NCI-H460 (cell line): ENCODE measurements around the gene LHPP. TPM values are rescaled to one million over a fixed set of nuclear protein-coding genes. Genes with fewer than 3 reads are reported as not detected.
"Not testable (repeated sequence)": the region's sequence is repeated elsewhere in the genome, so short reads cannot be mapped to it uniquely, and the experiment has no call there.

Source experiments
- DNase-seq: peaks from one replicate; pipeline ENCODE4 v3.0.0-alpha.2; 2016; ENCODE audit warnings: low read depth; ENCODE audit errors: extremely low read depth
- total RNA-seq: library from RNA; depleted of rRNA; stranded (reverse); fragments of >200 nt; shearing (Covaris generic); gene quantifications from 2 replicates; pipeline ENCODE4 v1.2.3, GENCODE V29; 2014

Gene LHPP
- total RNA-seq, 1 experiment from 2014 or later = 1.6 TPM

DNA sequence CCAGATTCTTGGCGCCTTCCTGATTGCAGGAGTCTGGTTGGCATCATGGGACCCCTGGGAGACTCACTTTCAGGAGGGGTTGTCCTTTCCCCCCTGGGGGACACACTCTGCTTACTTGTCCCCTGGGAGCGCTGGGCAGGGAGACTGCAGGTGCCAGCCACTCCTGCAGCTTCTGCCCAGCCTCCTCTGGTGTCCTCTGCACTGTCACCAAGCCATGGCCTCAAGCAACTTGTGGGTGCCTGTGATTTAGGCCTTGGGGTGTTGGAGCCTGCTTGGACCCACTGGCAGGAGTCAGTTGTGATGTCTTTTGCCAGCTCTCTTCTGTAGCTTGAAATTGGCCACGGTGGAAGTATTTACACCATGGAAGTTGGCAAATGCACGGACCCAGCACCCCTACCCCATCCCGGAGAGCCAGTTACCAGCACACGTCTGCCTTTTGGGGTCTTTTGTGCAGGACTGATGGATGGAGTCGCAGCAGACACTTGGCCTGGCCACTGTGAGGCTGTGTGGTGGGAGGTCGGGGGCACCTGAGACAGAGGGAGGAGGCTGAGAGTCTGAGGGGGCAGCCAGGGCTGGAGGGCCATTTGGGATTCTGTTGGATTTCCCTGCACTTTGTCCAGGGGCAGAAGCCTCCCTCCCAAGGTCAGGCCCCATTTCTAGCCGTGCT lies 104.7 kb downstream of the LHPP start:
- no peak for DNase-seq

DNA sequence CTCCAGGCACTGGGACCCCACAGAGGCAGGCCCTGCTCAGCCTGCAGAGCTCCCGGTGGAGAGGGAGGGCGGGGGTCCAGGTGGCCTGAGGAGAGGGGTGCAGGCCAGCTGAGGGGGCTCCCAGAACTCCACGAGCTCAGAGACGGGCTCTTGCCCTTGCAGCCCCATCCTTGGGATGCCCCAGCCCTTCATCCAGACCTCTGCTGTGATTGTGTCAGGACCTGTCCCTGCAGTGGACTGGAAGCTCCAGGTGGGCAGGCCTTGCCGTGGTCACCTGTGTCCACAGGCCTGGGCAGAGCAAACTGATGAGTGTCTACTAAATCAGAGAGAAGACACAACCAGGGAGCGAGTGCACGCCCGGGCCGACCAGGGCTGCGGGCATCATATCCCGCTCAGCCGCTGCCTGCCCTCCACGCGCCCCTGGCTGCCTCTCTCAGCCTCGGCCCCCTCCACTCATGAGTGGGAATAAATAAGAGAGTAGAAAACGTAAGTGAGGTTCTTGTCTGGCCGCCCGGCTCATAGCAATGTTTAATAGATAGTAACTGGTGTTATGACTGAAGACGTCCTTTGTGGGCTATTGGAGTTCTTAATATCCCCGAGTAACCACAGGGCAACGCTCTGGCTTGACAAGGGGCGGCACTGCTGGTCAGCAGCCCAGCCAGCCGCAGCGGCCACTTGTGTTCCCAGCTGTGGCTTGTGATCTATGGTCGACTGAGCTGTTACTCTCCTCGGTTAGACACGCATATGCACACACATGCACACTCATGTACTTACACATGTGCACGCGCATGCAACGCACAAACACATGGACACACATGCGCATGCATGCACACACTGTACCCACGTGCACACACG lies 105.6 kb downstream of the LHPP start:
- no peak for DNase-seq

DNA sequence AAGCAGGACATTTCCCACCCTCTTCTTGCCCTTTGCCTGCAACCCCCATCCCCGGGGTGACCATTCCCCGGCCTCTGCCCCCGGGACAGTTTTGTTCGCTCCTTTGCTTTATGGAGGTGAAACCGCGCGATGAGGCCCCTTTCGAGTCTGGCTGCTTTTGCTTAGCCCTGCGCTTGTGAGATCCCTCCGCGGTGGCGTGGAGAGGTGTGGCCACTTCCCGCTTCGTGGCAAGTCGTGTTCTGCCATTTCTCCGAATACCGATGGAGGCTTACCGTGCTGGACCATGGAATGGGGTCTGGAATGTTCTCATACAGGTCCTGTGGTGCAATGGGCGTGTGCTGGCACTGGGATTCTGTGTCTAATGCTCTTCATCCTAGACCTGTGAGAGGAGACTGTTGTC lies 106.7 kb downstream of the LHPP start:
- no peak for DNase-seq

DNA sequence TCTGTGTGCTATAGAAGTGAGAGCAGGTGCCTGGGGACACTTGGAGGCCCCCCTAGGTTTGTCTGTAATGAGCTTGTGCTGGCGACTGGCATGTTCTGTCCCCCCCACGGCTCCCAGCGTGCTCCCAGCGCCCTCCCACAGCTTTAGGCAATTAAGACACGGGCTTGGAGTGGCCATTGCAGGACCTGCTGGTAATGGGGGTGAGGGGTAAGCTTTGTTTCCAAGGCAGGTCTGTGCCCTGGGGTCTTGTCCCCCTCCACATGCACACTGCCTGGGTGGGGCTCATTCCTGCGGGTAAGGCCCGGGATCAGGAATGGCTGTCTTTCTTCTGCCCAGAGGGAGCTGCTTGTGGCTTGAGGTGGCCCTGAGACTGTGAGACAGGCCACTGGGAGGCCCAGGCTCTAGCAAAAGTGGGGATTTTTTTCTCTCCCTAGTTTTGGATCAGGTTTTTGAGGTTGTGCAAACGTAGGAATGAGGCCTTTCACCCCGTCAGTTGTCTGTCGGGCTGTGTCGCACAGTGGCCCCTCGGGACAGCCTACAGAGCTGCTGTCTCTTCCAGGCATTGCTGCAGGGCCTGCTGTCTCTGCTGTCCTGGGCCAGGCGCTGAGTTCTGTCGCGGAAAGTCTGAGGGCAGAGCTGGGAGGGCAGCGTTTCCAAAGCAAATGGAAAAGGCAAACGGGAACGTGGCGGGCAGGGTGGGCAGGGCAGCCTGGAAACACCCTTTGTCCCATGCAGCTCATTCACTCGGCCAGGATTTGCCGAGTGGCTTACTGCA lies 107.4 kb downstream of the LHPP start:
- DNase-seq = no peak

DNA sequence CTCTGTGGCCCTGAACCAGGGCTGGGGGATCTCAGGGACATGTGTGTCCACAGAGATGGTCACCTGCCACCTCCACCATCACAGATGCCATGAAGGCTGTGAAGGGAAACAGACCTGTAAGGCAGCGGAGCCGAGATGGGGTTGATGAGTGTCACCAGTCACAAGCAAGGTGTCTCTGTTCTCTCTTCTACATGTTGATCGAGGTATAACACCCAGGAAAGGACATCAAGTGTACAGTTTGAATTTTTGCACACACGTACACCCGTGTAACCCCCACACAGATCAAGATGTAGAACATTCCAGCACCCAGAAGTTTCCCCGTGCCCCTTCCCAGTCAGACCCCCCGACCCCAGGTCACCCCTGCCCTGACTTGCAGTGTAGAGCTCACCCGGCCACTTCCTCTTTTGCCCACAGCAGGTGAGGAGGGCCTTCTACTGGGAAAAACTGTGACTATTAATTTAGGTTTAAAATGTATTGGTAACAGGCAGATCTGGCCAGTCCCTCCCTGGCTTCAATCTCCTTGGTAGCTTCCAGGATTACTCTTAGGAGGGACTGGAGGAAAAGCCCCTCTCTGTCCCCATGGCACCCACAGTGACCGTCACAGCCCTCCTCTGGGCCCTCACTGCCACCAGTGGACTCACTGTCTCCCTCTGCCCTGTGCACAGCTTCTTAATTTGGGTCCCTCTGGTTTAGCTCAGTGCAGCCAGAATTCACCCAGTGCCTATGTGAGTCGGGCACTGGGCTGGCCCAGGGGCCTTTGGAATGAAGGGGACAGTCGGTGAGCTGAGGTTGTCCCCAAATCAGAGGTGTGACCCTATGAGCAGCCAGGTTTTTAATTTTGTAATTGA lies 108.2 kb downstream of the LHPP start:
- no peak for DNase-seq

DNA sequence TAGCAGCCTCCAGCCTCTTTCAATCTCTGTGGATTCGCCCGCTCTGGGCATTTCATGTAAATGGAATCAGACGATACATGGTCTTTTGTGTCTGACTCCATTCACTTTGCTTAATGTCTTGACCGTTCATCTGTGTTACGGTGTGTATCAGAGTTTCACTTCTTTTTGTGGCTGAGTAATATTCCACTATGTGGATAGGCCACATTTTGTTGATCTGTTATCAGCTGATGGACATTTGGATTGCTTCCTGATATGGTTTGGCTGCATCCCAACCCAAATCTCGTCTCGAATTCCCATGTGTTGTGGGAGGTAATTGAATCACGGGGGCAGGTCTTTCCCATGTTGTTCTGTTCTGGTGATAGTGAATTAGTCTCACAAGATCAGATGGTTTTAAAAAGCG lies 109.0 kb downstream of the LHPP start:
- no peak for DNase-seq

DNA sequence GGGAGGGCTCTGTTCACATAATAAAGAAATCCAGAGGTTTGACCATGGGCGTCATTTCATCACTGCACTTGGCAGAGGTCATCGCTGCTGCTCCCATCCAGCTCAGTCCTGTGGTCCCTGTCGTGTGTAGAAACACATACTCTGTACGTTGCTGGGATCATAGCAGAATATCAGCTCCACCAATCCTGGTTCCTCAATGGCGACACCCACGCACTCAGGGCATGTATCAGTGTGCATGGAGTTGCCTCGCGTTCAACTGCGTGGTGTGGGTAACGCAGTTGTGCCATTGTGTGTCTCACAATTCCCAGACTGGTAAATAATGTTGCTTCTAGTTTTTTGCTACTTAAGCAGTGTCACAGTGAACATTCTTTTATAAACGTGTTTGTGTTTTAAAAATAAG lies 111.1 kb downstream of the LHPP start:
- DNase-seq = no peak

DNA sequence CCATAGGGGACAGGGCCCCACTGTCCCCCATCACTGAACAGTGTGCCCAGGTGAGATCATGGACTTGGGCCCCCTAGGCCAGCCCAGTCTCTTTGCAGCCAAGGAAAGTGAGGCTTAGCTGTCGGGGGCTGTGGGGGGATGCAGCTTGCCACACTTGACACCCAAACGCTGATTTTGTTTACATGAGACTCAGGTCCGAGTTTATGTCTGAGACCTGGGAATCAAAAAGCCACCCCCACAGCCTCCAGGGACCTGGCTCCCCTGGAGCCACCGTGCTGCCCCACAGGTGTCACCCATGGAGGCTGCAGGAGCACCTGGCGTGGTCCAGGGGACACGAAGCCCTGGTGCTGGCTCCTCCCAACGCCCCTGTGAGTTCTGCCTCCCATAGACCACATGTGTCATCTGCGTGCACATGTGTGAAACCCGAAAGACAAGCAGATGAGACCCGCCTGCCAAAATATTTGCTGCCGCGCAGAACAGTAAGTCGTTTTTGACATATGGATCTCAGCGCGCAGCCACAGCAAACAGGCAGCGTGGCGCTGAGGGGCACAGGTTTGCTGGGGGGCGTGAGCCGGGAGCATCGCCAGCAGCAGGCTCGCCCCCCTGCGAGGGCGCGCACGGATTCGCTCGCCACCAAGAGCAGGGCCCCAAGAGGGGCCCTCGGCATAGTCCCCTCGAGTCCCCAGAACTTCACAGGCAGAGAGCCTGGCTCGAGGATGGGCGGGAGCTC lies 112.3 kb downstream of the LHPP start:
- DNase-seq = no peak

DNA sequence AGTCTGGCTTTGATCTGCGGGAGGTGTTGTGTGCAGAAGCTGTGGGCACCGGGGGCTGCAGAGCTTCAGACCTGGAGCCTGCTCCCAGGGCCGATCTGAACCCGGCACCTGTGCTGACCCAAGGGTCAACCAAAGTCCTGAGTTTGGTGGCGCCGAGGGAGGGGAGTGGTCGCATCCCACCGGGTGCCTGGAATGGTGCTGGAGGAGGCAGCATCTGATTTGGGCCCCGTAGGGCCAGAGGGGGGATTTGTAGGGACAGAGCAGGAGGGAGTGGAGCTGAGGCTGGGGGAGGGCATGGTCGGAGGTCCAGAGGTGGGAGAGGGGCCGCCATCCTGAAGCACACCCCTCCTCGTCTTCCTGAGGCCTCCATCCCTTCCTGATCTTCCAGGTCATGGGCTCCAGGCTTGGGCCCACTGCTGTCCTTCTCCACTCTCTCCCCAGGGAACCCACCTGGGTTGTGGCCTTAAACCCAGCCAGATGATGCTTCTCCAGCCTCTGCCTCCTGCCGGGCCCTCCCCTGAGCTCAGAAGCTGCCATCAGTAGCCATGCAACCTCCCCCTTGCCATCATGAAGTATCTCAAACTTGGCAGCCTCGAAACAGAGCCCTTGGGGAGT lies 112.9 kb downstream of the LHPP start:
- no peak for DNase-seq

DNA sequence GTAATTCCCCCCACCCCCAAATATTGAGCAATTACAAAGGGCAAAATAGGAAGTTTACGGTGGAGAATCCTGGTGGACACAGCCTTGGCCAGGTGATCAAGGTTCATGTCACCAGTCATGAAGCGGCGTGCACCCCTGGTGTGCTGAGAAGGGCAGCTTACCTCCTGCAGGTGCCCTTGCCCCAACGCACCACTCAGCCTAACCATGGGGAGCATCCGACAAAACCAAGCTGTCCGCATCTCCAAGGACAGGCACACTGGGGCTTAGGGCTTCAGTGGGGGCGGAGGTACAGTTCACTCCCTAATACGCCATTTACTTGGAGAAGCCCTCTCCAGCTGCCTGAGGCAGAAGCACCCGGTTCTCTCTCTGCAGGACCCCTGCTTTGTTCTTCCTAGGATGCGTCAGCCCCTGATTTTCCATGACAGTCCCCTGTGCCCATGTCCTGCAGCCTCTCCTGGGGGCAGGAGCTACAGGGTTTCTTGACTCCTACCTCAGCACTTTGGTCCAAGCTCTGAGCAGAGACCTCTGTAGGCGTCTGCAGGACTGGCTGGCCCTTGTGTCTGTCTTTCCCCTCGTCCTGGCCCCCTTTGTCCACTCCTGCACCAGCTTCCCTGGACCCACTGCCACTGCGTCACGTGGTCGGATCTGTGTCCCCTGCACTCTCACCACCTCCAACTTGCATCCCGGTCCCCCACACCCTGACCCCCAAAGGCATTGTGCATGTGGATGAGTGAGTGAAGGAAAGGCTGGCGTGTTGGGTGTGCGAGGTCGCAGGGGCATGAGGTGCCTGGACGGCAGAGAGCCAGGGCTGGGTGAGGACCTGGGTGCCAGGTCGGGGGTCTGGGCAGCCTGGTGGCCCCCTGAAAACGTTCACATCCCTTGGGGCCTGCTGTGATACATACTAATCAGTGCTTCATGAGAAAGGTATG lies 113.7 kb downstream of the LHPP start:
- DNase-seq = no peak

DNA sequence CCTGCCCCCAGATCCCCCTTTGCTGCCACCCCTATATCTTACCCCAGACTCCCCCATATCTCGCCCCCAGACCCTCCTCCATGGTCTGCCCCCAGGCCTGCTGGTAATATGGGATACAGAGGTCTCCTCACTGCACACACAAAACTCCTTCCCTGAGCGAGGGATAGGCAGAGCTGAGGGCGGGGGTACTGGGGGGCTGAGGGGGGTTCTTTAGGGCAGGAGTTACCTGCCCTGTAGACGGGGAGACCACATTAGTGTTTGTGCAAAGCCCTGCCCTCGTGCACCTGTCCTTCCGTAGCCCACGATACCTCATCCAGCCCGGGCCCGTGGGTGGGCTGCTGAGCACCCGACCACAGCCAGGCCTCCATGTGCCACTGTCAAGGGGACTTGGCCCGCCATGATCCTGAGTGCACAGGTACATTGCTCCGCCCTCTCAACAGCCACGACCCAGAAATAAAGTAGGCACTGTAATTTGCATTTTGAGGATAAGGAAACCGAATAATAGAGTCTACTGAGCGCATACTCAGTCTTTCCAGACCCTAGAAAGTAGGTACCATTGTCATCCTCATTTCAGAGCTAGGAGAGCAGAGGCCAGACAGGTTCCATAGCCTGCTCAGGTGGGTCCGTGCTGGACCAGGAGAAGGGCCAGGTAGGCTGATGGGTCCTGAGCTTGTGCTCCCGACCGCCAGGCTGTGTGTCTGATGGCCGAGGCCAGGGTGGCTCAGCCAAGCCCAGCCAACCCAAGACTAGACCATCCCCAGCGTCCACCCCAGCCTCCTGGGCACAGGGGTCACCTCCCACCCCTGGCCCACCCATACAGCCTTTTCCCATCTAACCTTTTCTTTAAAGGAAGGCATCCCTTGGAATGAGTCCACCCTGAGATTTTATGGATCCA lies 115.2 kb downstream of the LHPP start:
- no peak for DNase-seq

DNA sequence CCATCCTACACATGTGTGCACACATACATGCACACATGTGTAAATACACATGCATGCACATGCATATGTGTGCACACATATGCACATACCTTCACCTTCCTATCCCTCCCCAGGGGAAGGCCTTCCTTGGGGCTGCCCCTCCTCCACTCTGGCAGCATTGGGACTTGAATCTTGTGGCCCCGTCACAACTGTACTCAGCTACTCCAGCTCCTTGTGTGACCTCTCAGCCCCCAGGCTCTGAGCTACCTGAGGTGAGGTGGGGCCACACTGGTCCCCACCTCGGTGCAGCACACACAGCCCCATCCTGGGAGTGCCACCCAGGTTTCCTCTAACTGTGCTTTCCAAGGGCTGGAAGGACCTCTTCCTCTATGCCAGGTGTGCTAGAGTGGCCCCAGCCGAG lies 116.0 kb downstream of the LHPP start:
- no peak for DNase-seq

DNA sequence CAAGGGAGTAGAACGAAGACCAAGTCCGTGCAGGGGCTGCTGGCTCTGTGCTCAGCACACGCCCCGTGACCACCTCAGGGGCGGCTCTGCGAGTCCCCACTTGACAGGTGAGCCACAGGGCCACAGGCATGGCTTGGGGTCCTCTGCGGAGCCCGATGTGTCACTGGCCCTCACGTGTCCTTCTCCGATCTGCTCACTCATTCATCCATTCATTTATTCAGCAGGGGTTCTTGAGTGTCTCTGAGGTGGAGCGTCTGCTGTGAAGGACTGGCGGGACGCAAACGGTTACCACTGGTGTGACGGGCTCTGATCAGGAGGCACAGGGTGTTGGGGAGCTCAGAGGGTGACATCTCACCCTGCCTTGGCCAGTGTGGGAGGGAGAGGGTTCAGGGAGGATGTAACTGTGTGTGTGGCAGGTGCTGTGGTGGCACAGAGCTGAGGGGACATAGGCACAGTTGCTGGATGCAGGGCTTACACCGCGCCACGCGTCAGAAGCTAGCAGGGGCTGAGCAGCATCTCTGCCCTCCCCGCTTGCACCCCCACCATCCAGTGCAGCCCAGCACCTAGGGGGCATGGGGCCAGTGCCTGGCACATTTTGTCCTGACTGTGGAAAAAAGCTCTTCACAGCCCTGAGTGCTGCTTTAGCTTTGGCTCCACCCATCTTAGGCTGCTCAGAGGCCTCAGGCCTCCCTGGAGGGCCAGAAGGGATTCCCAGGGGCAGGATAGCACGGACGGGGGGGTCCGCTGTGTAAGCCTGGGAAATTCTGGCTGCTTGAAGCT lies 116.8 kb downstream of the LHPP start:
- no peak for DNase-seq

DNA sequence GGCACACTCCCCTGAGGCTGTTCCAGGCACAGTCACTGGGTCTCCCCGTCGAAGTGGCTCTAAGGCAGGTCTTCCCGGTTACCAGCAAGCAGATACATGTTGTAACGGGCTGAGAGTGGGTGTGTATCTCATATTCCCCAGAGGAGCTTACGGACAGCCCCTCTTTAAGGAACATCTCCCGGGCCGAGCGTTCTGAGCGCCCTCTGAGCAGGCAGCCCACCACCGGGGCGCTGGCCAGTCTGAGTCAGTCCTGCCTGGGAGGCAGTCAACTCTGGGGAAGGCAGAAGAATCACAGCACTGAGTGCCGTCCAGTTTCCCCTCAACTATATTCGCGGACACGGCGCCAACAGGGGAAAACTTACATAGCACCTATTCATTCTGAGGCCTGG lies 117.4 kb downstream of the LHPP start:
- no peak for DNase-seq

DNA sequence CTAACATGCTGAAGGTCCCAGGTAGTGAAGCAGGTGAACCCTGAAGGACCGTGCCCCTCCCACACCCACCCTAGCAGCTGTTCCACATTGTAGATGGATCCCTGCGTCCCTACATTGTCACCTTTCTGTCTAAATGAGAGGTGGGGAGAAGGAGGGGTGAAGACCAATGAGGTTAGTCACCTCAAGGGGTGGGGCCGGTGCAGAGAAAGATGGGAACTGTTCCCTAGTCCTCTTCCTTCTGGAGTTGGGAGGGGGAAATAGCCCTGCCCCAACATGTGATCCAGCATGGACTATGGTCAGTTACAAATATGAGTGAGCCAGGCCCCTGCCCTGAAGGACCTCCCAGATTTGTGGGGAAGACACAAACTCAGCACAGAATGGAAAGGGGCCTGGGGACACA lies 124.5 kb downstream of the LHPP start:
- DNase-seq = no peak

DNA sequence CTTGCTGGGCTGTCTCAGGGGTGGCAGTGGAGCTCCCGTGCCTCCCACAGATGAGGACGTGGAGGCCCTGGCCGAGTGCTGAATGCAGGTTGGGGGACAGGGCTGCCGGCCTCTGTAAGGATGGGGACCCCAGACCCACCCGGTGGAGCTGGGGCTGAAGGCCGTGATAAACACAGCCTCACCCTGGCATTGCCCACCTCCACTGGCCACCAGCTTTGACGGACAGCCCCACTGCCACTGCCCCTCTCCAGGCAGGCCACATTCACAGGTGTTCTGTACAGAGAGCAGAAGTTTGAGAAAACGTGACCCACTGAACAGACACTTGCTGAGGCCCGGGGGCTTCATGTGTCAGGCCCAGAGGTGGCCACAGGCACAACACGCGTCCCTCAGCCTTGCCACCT lies 126.2 kb downstream of the LHPP start:
- no peak for DNase-seq

DNA sequence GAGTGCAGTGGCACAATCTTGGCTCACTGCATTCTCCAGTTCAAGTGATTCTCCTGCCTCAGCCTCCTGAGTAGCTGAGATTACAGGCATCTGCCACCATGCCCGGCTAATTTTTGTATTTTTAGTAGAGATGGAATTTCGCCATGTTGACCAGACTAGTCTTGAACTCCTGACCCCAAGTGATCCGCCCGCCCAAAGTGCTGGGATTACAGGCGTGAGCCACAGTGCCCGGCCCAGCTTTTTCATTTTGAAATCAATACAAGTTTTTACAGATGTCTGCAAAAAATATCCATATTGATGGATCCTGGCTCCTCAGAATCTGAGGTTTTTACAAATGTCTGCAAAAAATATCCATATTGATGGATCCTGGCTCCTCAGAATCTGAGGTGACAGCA lies 126.7 kb downstream of the LHPP start:
- DNase-seq = not testable (repeated sequence)
